ENCODE measurements around the gene RXRG.

Gene RXRG

GRCh38 chr1:165426745-165427144, 18.2 kb downstream of the RXRG start:
- Histone ChIP-seq H3K79me2 (ENCODE audit: insufficient read depth, low read length) (no peaks in the 10 kb centered on the region), H3K27ac (ENCODE audit: low read length) (no peak overlapping the region), H3K36me3 (ENCODE audit: insufficient read depth, low read length) (no peaks in the 10 kb centered on the region), H3K27me3 (ENCODE audit: insufficient read depth, low read length, poor library complexity) (peaks cover 47% of the 10 kb centered on the region), H4K20me1 (ENCODE audit: insufficient read depth, low read length) (peaks cover 5% of the 10 kb centered on the region; the same call in 1 of the 2 replicates), H3K4me2 (ENCODE audit: insufficient read depth, low read length) (no peak overlapping the region), H3K4me3 (ENCODE audit: low read depth in 1 of 2, low read length in 2 of 2) (no peak overlapping the region), H3K4me1 (ENCODE audit: insufficient read depth, low read length) (no peaks in the 10 kb centered on the region), H3K9me3 (ENCODE audit: insufficient read depth, low read length, severe bottlenecking) (no peaks in the 10 kb centered on the region), H3K9ac (ENCODE audit: low read depth, low read length) (no peak overlapping the region), H2AFZ (ENCODE audit: low read depth, low read length) (no peak overlapping the region)
- DNase-seq, result no peak
- no peak for TF ChIP-seq EZH2 (IDR thresholded peaks at IDR 0.05; ENCODE audit: borderline replicate concordance, low read depth, low read length, severe bottlenecking)
- TF ChIP-seq CTCF (IDR thresholded peaks at IDR 0.05; ENCODE audit: borderline replicate concordance, extremely low read depth, low read length, poor library complexity, severe bottlenecking), result no peak
- no peak for ATAC-seq (ENCODE audit: insufficient read depth, low read depth)

GRCh38 chr1:165425621-165426020, 19.3 kb downstream of the RXRG start:
- Histone ChIP-seq H3K9ac (ENCODE audit: low read depth, low read length) (no peak overlapping the region), H3K27me3 (ENCODE audit: insufficient read depth, low read length, poor library complexity) (peaks cover 46% of the 10 kb centered on the region), H3K4me3 (ENCODE audit: low read depth in 1 of 2, low read length in 2 of 2) (no peak overlapping the region), H3K9me3 (ENCODE audit: insufficient read depth, low read length, severe bottlenecking) (no peaks in the 10 kb centered on the region), H3K36me3 (ENCODE audit: insufficient read depth, low read length) (no peaks in the 10 kb centered on the region), H3K27ac (ENCODE audit: low read length) (no peak overlapping the region), H4K20me1 (ENCODE audit: insufficient read depth, low read length) (peaks cover 2% of the 10 kb centered on the region; the same call in 1 of the 2 replicates), H3K4me1 (ENCODE audit: insufficient read depth, low read length) (no peaks in the 10 kb centered on the region), H2AFZ (ENCODE audit: low read depth, low read length) (no peak overlapping the region), H3K4me2 (ENCODE audit: insufficient read depth, low read length) (no peak overlapping the region), H3K79me2 (ENCODE audit: insufficient read depth, low read length) (no peaks in the 10 kb centered on the region)
- no peak for DNase-seq
- no peak for TF ChIP-seq CTCF (IDR thresholded peaks at IDR 0.05; ENCODE audit: borderline replicate concordance, extremely low read depth, low read length, poor library complexity, severe bottlenecking)
- no peak for TF ChIP-seq EZH2 (IDR thresholded peaks at IDR 0.05; ENCODE audit: borderline replicate concordance, low read depth, low read length, severe bottlenecking)
- ATAC-seq (ENCODE audit: insufficient read depth, low read depth), result no peak

- peak; percentile 31; the same call in 1 of the 3 replicates for ATAC-seq (ENCODE audit: insufficient read depth, low read depth)
- H3K4me2 ChIP-seq (ENCODE audit: insufficient read depth, low read length), result no peak overlapping the region
- no peaks in the 10 kb centered on the region for H3K9me3 ChIP-seq (ENCODE audit: insufficient read depth, low read length, severe bottlenecking)
- peaks cover 2% of the 10 kb centered on the region; the same call in 1 of the 2 replicates for H4K20me1 ChIP-seq (ENCODE audit: insufficient read depth, low read length)
- no peak overlapping the region for H3K9ac ChIP-seq (ENCODE audit: low read depth, low read length)
- H2AFZ ChIP-seq (ENCODE audit: low read depth, low read length), result no peak overlapping the region
- H3K27ac ChIP-seq (ENCODE audit: low read length), result no peak overlapping the region
- TF ChIP-seq CTCF (IDR thresholded peaks at IDR 0.05; ENCODE audit: borderline replicate concordance, extremely low read depth, low read length, poor library complexity, severe bottlenecking), result no peak
- no peak for TF ChIP-seq EZH2 (IDR thresholded peaks at IDR 0.05; ENCODE audit: borderline replicate concordance, low read depth, low read length, severe bottlenecking)
- no peaks in the 10 kb centered on the region for H3K36me3 ChIP-seq (ENCODE audit: insufficient read depth, low read length)
- H3K4me3 ChIP-seq (ENCODE audit: low read depth in 1 of 2, low read length in 2 of 2), result no peak overlapping the region
- peaks cover 44% of the 10 kb centered on the region for H3K27me3 ChIP-seq (ENCODE audit: insufficient read depth, low read length, poor library complexity)
- H3K79me2 ChIP-seq (ENCODE audit: insufficient read depth, low read length), result no peaks in the 10 kb centered on the region
- no peaks in the 10 kb centered on the region for H3K4me1 ChIP-seq (ENCODE audit: insufficient read depth, low read length)
- DNase-seq, result no peak
Measured at GRCh38 chr1:165424454-165425216, 20.3 kb downstream of the RXRG start.
